DMS153 (cell line): ENCODE data around the gene PCDHGA4.
"Not testable (repeated sequence)": the region's sequence is repeated elsewhere in the genome, so short reads cannot be mapped to it uniquely, and the experiment has no call there.

Source experiments
- DNase-seq: peaks from one replicate; lab custom pipeline; 2025; lab: John Stamatoyannopoulos, UW

The PCDHGA4 gene

GRCh38 chr5:141354900-141355469 lies at the start of gene PCDHGA4:
Gene PCDHGA4 (plus strand): TSS chr5:141355021. CDS start chr5:141355108, 87 bp downstream.
- no peak for DNase-seq

GRCh38 chr5:141306630-141307029 lies 48.2 kb upstream of the PCDHGA4 start:
- DNase-seq: no peak

GRCh38 chr5:141313711-141314110 lies 41.1 kb upstream of the PCDHGA4 start:
- DNase-seq: no peak

- DNase-seq: not testable (repeated sequence)
Measured at GRCh38 chr5:141316963-141317362, 37.9 kb upstream of the PCDHGA4 start.

- DNase-seq: no peak
Measured at GRCh38 chr5:141319202-141319601, 35.6 kb upstream of the PCDHGA4 start.

- no peak for DNase-seq
Measured at GRCh38 chr5:141319699-141320098, 35.1 kb upstream of the PCDHGA4 start.

- DNase-seq: peak; percentile 72
Measured at GRCh38 chr5:141320225-141321169, 34.3 kb upstream of the PCDHGA4 start, which contains the start of gene TAF7. Gene TAF7 (minus strand): TSS chr5:141320784. CDS start chr5:141320044, 740 bp downstream.

GRCh38 chr5:141322261-141322660 lies 32.6 kb upstream of the PCDHGA4 start:
- DNase-seq: no peak

GRCh38 chr5:141326088-141326854 lies 28.6 kb upstream of the PCDHGA4 start:
- no peak for DNase-seq

GRCh38 chr5:141328231-141328630 lies 26.6 kb upstream of the PCDHGA4 start:
- DNase-seq: no peak

- peak; percentile 0 for DNase-seq
Measured at GRCh38 chr5:141330299-141331080, 24.3 kb upstream of the PCDHGA4 start, which contains the start of gene PCDHGA1. Gene PCDHGA1 (plus strand): TSS chr5:141330514.

- DNase-seq: not testable (repeated sequence)
Measured at GRCh38 chr5:141332571-141332970, 22.2 kb upstream of the PCDHGA4 start.

GRCh38 chr5:141338538-141339306 lies 16.1 kb upstream of the PCDHGA4 start, which contains the start of gene PCDHGA2:
Gene PCDHGA2 (plus strand): TSS chr5:141338760.
- DNase-seq: no peak

- not testable (repeated sequence) for DNase-seq
Measured at GRCh38 chr5:141340781-141341354, 14.0 kb upstream of the PCDHGA4 start.

GRCh38 chr5:141342773-141343172 lies 12.0 kb upstream of the PCDHGA4 start:
- no peak for DNase-seq

GRCh38 chr5:141343242-141343952 lies 11.4 kb upstream of the PCDHGA4 start, which contains the start of gene PCDHGA3:
Gene PCDHGA3 (plus strand): TSS chr5:141343829. CDS start chr5:141344034, 205 bp downstream.
- no peak for DNase-seq

GRCh38 chr5:141343953-141344463 lies 10.8 kb upstream of the PCDHGA4 start:
- no peak for DNase-seq

- DNase-seq: no peak
Measured at GRCh38 chr5:141345327-141345726, 9.5 kb upstream of the PCDHGA4 start.

- not testable (repeated sequence) for DNase-seq
Measured at GRCh38 chr5:141346017-141346416, 8.8 kb upstream of the PCDHGA4 start.
